HG02571 (cell line): ENCODE measurements around the gene FAM114A2.
A peak's percentile ranks its signal among the peaks of the same experiment; 100 is the strongest.

Experiments
- ATAC-seq: cut with Tn5 transposase; IDR thresholded peaks from one replicate; pipeline ENCODE4 v1.9.1; 2021; ENCODE audit warnings: mild to moderate bottlenecking, moderate library complexity; ENCODE audit not compliant: unreplicated experiment

Gene FAM114A2

GRCh38 chr5:153988510-153988909, 50.2 kb downstream of the FAM114A2 start:
- ATAC-seq: no peak

- no peak for ATAC-seq
Measured at GRCh38 chr5:153987301-153987700, 51.4 kb downstream of the FAM114A2 start.

- ATAC-seq: no peak
Measured at GRCh38 chr5:153985498-153985897, 53.2 kb downstream of the FAM114A2 start.

- ATAC-seq: no peak
Measured at GRCh38 chr5:153983885-153984284, 54.8 kb downstream of the FAM114A2 start.

GRCh38 chr5:153981905-153982605, 56.7 kb downstream of the FAM114A2 start:
- ATAC-seq: no peak

GRCh38 chr5:153979028-153979783, 59.5 kb downstream of the FAM114A2 start:
- no peak for ATAC-seq

GRCh38 chr5:153974813-153975163, 63.9 kb downstream of the FAM114A2 start:
- ATAC-seq: peak; percentile 21

- ATAC-seq: peak; percentile 49
Measured at GRCh38 chr5:153974131-153974812, 64.4 kb downstream of the FAM114A2 start.

GRCh38 chr5:153972240-153972639, 66.5 kb downstream of the FAM114A2 start:
- no peak for ATAC-seq

- ATAC-seq: no peak
Measured at GRCh38 chr5:153970496-153970895, 68.2 kb downstream of the FAM114A2 start.

- no peak for ATAC-seq
Measured at GRCh38 chr5:153969563-153969895, 69.2 kb downstream of the FAM114A2 start.

- no peak for ATAC-seq
Measured at GRCh38 chr5:153968761-153969562, 69.7 kb downstream of the FAM114A2 start.

GRCh38 chr5:153964880-153965645, 73.6 kb downstream of the FAM114A2 start:
- ATAC-seq: peak; percentile 75

- ATAC-seq: no peak
Measured at GRCh38 chr5:153964191-153964879, 74.4 kb downstream of the FAM114A2 start.

GRCh38 chr5:153960269-153961215, 78.2 kb downstream of the FAM114A2 start:
- no peak for ATAC-seq

- no peak for ATAC-seq
Measured at GRCh38 chr5:153959134-153959957, 79.4 kb downstream of the FAM114A2 start.

- no peak for ATAC-seq
Measured at GRCh38 chr5:153957205-153957604, 81.5 kb downstream of the FAM114A2 start.

GRCh38 chr5:153953411-153953810, 85.3 kb downstream of the FAM114A2 start:
- ATAC-seq: no peak
